Endothelial cell of hepatic sinusoid (primary cell): ENCODE results near the gene RAD51B.

Experiments
- in situ Hi-C: cut with HindIII; loops from 2 replicates; pipeline ENCODE4 v1.10.0; 2017; ENCODE audit warnings: low sequenced_read_pairs

RAD51B gene

GRCh38 chr14:68486809-68487208 lies 667.2 kb downstream of the RAD51B start:
- in situ Hi-C loops = no loop called here

GRCh38 chr14:68487805-68488590 lies 668.4 kb downstream of the RAD51B start:
- in situ Hi-C loops = no loop called here

DNA sequence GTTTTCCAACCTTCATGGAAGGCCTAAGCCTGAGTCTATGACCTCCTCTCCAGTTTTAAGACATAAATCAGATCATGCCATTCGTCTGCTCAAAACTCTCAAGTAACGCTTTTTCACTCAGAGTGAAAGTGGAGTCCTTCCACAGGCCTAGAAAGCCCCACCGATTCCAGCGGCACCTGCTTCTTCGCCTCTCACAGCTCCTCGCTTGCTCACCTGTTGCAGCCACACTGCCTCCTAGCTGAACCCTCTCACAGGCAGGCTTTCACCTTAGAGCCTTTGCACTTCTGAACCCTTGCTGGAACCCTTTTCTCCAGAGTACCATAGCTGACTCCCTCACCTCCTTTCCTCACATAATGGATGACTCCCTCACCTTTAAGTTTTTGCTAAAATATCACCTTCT lies 672.2 kb downstream of the RAD51B start:
- in situ Hi-C loops = no loop called here

GRCh38 chr14:68492381-68493151 lies 673.0 kb downstream of the RAD51B start:
- in situ Hi-C loops = no loop called here

DNA sequence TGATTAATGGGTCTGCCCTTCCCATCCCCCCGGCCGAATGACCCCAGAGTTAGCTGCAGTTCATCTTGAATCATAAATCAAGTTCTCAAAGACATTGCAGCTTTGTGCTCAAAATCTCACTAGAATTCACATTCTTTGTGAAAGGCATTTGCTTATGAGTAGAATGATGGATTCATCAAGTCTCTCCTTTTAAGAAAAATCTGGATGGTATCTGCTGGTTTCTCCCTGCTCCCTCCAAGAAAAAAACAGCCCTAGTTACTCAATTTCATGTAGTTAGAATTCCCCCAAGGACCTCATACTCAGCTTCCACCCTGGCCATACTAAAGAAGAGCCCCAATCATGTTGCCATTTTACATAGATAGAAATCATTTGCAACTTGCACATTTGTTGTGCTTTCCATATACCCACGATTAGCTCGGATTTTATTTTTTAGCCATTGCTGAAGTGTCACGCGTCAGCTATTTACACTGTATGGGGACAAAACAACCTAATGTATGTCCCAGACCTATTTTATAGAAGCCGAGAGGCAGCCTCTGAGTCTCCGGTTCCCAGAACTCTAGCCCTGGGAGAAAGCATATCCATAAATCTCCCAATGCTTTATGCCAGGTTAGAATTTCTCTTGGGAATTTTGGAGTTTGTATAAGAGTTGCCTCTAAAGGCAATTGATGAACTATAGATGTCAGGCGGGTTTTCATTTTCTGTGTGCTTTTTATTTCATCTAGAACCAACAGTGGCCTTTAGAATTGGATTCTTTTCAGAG lies 673.8 kb downstream of the RAD51B start:
- in situ Hi-C loops = no loop called here

DNA sequence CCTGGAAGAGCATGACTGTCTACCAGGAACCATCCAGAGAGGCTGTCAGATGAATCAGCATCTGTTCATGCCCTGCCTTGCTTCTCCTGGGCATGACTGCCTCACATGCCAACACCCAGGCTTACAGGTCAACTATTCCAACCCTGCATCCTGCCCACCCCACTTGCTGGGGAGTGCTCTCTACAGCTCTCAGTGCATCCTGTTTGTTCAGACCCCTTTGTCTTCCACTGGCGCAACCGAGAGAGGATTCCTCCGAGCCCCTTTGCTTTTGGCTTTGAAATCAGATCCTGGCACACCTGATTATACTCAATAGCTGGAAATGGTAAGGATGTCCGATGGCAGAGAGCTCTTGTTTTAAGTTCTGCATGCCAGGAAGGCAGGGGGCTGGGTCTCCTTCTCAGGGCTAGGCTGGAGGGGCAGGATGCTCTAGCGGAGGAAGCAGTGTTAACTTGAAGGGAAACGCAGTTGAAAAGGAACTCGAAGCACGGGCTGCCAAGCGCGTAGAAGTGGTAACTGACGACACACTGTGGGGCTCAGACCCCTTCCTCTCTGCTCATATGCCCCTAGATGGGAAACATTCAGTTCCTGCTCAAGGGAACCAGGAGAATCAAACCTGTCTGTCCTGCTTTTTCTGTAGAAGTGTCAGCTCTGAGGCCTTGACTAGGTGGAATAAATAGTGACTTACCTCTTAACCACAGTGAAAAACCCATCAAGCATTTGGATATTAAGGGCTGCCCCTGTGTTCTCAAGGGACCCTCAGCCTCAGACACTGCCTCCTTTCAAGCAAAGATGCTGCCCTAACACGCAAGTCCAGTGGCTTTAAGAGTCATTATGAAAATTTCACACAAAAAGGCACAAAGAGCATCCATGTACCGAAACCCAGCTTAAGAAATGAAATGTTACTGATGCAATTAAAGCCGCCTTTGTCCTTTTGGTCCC lies 675.8 kb downstream of the RAD51B start:
- in situ Hi-C loops = no loop called here

DNA sequence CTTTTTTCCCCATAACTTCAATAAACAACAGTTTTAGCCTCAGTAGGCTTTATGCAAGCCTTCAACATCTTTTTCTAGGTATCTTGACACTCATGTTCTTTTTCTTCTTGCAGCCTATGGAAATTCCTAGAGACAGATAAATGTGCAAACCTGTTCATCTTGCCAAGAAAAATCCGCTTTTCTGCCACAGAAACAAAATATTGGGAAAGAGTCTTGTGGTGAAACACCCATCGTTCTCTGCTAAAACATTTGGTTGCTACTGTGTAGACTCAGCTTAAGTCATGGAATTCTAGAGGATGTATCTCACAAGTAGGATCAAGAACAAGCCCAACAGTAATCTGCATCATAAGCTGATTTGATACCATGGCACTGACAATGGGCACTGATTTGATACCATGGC lies 677.4 kb downstream of the RAD51B start:
- in situ Hi-C loops = no loop called here

DNA sequence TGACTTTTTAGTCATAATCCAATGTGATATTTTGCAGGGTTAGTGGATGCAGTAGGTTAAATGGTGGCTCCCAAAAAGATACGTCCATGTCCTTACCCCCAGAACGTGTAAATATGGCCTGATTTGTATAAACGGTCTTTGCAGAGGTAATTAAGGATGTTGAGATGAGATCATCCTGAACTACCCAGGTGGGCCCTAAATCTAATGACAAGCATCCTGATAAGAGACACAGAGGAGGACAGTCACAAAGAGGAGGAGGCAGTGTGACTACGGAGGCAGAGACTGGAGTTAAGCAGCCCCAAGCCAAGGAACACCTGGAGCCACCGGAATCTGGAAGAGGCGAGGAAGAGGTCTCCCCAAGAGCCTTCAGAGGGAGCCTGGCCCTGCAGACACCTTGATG lies 679.9 kb downstream of the RAD51B start:
- in situ Hi-C loops = no loop called here

GRCh38 chr14:68501171-68501570 lies 681.6 kb downstream of the RAD51B start:
- in situ Hi-C loops = loop anchor here (5.0 kb wide), 1 partner anchor 71 kb away; no protein-coding TSS in a partner anchor

DNA sequence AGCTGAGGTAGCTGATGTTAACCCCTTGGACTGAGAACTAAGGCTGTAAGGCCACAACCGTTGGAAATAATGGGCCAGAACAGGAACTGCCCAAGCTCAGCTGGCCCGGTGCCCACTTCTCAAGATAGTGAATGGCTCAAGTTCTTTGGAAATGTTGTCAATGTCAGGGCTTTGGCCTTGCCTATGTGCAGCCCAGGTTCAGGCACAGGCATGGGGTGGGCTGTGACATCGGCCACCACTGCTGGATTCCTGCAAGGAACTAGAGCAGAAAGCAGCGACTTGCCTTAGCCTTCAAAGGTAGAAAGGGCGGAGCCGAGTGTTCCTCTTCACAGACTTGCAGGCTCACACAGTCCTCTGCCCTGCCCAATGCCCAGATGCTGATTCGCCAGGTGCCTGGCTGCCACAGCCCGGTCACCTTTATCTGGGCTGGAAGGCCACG lies 682.1 kb downstream of the RAD51B start:
- in situ Hi-C loops = loop anchor here (5.0 kb wide), 1 partner anchor 71 kb away; no protein-coding TSS in a partner anchor

DNA sequence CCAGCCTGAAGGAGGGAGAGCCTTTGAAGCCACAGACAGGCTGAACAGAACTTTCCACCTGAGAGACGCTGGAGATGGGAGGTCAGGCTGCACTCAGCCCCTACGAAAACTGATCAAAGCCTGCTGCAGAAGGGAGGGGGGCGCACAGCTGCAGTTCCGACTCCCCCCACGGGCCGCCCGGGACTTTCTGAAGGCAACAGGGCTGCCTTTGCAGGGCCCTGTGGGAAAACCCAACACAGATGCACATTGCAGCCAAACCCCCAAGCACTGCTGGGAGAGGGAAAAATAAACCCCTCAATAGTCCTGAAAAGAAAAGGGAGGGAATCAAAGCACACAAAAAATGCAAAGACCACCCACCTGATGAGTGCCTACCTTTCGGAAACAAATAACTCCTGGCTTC lies 682.7 kb downstream of the RAD51B start:
- in situ Hi-C loops = loop anchor here (5.0 kb wide), 1 partner anchor 70 kb away; no protein-coding TSS in a partner anchor

DNA sequence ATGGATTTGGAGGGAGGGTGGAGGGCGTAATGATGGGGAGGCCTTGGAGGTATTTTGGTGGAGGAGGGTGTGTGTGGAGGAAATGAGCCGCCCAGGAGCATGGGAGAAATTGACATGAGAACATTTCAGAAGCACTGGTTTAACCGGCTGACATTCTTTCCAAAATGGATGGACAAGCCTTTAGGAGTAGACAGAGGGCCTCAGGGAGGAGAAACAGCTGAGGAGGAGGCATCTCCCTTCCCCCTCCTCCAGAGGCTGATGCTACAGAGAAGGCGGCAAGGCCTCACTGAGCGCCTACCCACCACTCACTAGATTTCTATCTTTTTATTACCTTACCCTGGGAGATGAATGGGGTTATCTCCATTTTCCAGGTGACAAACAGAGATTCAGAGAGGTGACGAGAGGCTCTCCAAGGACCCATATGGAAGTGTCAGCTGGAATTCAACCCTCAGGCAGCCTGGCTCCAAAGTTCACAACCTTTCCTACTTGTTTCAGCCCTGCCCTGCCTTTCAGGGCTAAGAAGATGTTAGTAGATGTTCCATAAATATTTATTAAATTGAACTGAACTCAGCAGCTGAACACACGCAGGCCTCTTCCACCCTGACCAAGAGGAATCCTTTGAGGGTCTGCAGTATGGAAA lies 683.7 kb downstream of the RAD51B start:
- in situ Hi-C loops = loop anchor here (5.0 kb wide), 1 partner anchor 69 kb away; no protein-coding TSS in a partner anchor

- in situ Hi-C loops = loop anchor here (5.0 kb wide), 1 partner anchor 67 kb away; no protein-coding TSS in a partner anchor
These were observed 685.3 kb downstream of the RAD51B start for GRCh38 chr14:68504861-68505260.

DNA sequence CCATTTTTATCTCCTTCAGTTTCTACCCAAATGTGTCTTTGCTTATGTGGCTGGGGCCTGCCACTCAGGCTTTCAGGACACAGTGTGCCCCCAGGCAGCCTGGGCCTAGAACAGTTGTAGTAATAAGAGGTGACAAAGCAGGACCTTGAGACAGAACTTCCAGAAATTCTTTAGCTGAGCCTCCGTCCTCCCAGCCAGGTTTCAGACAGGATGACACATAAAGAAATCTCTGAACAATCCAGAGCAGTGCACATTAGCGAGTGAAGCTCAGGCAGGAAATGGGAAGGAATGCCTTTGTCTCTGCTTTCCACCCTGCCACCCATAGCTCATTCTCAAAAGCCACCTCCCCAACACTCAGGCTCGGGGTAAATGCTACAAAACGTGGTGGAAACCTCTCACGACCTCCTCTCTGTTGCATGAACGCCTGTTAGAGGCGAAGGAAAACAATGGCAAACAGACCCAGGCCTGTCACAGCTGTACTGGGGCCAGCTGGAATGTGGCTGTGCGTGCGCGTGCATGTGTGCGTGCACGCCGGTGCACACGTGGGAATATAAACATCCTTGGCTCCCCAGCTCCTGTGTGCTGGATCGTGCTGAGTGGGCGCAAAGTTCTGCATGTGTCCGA lies 686.6 kb downstream of the RAD51B start:
- in situ Hi-C loops = no loop called here

DNA sequence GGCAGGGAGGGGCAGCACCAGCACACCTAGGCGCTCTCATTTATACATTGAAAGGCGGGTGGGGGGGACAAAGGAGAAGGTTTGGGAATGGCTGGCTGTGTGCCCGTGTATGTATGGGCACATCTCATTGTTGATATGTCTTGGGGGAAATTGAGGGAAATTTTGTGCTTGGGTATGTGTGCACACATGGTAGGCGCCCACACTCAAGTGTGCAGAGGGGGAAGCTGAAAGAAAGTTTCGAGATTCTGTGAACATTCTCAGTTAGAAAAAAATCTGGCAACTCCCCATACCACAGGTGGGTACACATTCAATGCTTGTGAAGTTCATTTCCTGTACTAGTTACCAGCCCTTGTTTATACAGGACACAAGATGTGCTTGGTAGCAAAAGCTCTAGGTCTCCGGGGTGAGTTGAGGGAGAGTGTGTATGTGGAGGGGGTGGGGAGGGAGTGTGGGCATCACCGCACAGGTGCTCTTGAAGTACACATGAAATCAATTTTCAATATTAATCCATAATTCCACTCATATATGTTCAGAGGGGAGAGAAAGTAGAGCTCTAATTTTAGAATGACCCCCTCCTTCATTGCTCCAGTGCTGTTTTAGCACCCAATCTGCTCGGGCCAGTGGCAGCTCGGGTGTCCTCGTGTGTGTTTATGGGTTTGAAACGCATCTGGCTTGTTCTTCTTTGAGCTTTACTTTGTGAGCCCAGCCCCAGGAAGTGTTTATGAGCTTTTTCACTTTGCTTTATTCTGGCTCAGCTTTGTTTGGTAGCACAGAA lies 687.3 kb downstream of the RAD51B start:
- in situ Hi-C loops = no loop called here

DNA sequence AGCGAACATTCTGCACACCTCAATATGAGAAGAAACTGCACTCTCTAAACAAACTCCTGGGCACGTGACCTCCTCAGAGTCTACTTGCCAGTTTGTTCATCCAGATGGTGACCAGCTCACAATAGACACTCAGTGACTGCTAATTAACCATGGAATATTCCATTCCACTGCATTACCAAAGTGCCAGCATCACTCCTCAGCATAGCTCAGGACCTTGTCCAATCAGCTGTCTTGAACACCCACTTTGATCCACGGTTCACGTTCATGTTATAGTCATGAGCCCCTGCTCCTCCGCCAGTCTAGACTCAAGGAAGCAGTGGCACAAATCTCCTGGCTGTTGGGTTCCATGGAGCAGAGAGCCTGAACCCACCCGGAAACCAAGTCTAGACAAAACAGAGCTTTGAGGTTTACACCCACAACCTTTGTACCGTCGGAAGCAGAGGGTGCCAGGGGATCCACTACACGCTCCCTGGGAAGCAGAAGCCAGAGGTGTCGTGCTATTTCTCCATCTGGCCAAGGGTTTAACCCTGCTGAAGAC lies 688.0 kb downstream of the RAD51B start:
- in situ Hi-C loops = no loop called here

DNA sequence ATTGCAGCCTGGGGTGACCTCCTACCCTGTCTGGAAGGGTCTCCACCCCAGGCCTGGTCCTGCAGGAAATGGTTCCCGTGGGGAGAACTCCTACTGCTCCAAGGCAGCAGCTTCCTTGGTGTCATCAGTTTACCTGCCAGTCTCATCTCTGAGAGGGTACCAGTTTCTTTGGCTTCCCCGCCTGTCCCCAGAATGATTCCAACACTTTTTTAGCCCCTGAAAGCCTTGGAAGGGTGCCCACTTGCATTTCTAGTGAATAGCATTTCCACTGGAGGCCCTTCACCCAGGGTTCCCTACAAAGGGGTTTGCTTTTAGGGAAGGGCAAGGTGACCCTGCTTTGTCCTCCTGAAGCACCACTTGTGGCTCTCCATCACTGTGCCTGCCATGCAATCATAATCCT lies 689.0 kb downstream of the RAD51B start:
- in situ Hi-C loops = no loop called here
